ENCODE measurements around the gene HHAT.

- TF ChIP-seq EZH2 (IDR thresholded peaks at IDR 0.05; ENCODE audit: borderline replicate concordance, low read depth, low read length, severe bottlenecking) (no peak), CTCF (IDR thresholded peaks at IDR 0.05; ENCODE audit: borderline replicate concordance, extremely low read depth, low read length, poor library complexity, severe bottlenecking) (no peak)
These were observed 260.2 kb downstream of the HHAT start for GRCh38 chr1:210588946-210589345.
